Peyer's patch (tissue), 4 donors: ENCODE results near the gene AOX1.

Experiments
- CTCF ChIP-seq, 6 experiments: fragments of 450-650 bp in 4 of 6; fragments of 200-600 bp in 2 of 6; sonication (generic) in 1 of 6; IDR thresholded peaks; one replicate each; pipeline ENCODE4 v1.5.1; 2017 to 2019; ENCODE audit warnings: antibody characterized with exemption in 6 of 6, mild to moderate bottlenecking in 3 of 6, moderate library complexity in 1 of 6
- POLR2A ChIP-seq, 2 donors: fragments of 450-650 bp; IDR thresholded peaks; one replicate each; pipeline ENCODE4 v1.5.1; 2017; ENCODE audit warnings: antibody characterized with exemption in 2 of 2, mild to moderate bottlenecking in 2 of 2, moderate library complexity in 2 of 2

- TF ChIP-seq CTCF (IDR thresholded peaks at IDR 0.05) (no peak), POLR2A (IDR thresholded peaks at IDR 0.05) (no peak)
Observed at GRCh38 chr2:200634231-200634964, 48.6 kb downstream of the AOX1 start.
